ENCODE measurements around the gene MALT1.
"Not testable (repeated sequence)": the region's sequence is repeated elsewhere in the genome, so short reads cannot be mapped to it uniquely, and the experiment has no call there.

- not testable (repeated sequence) for TF ChIP-seq CTCF (IDR thresholded peaks at IDR 0.05); ZFX (IDR thresholded peaks at IDR 0.05; ENCODE audit: borderline replicate concordance)
Measured at GRCh38 chr18:58643557-58643956, 27.7 kb upstream of the MALT1 start.
